PC-3 (cell line): ENCODE data around the gene ITGA7.

ENCODE experiments used
- EZH2 ChIP-seq: fragments of 300-600 bp; sonication (generic); IDR thresholded peaks from one replicate; pipeline ENCODE4 v1.6.1; 2017; ENCODE audit warnings: antibody characterized with exemption, mild to moderate bottlenecking, low read length; ENCODE audit not compliant: unreplicated experiment
- EZH2phosphoT487 ChIP-seq: fragments of 300-600 bp; sonication (generic); IDR thresholded peaks from 2 replicates; pipeline ENCODE4 v1.6.1; 2018; ENCODE audit warnings: mild to moderate bottlenecking, antibody characterized with exemption, low read length, borderline replicate concordance
- TF ChIP-seq, protein P1 (sequence below): fragments of 300-600 bp; sonication (generic); conservative IDR thresholded peaks from 2 replicates; pipeline ENCODE4 v1.5.1; 2017; ENCODE audit warnings: antibody characterized with exemption, low read depth, mild to moderate bottlenecking, low read length

DNA sequence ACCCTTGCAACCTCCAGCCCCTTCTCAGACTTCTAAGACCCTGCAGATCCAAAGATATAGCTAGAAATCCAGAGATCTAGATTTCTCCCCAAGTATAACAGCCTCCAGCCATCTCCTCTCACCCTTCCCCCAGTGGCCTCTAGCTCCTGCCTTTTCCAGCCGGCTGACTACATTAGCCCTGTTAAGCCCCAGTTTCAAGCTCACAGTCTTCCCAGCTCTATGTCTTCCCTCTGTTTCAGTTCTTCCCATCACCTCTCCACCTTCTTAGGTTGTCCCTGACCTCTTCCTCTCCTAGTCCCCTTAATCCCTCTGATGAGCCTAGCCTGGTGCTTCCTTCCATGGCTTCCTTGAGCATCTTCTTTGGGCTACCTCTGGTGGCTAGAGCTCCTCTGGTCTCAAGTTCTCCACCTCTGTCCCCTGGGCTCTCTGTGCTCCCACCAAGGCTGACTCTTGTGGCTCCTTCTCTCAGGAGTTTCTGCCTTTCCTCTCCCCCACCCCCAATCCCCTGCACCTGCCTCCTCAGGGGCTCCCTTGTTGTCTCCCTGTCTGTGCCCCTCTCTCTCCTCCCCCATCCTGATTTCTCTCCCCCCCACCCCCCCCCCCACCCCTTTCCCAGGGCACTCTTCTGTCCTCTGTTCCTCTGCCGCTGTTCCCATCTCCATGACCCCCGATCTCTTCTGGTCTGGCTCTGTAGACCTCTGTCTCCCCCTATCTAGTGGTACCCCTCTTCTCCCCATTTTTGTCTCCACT lies 34.4 kb upstream of the ITGA7 start:
- no peak for TF ChIP-seq EZH2phosphoT487
- TF ChIP-seq EZH2: no peak
- TF ChIP-seq, protein P1, sequence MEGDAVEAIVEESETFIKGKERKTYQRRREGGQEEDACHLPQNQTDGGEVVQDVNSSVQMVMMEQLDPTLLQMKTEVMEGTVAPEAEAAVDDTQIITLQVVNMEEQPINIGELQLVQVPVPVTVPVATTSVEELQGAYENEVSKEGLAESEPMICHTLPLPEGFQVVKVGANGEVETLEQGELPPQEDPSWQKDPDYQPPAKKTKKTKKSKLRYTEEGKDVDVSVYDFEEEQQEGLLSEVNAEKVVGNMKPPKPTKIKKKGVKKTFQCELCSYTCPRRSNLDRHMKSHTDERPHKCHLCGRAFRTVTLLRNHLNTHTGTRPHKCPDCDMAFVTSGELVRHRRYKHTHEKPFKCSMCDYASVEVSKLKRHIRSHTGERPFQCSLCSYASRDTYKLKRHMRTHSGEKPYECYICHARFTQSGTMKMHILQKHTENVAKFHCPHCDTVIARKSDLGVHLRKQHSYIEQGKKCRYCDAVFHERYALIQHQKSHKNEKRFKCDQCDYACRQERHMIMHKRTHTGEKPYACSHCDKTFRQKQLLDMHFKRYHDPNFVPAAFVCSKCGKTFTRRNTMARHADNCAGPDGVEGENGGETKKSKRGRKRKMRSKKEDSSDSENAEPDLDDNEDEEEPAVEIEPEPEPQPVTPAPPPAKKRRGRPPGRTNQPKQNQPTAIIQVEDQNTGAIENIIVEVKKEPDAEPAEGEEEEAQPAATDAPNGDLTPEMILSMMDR: no peak
